GM23338 (cell line): ENCODE results near the gene FUT8. TPM values are rescaled to one million over a fixed set of nuclear protein-coding genes. Genes with fewer than 3 reads are reported as not detected.

Experiments used
- ATAC-seq: fragments of 200-7000 bp; cut with Tn5 transposase; 3 replicates; pipeline ENCODE4 v1.9.1; 2020
- DNase-seq: peaks from one replicate; pipeline ENCODE4 v3.0.0-alpha.2; 2015; ENCODE audit warnings: low spot score
- H2AFZ ChIP-seq: fragments of 200-600 bp; sonication (generic); 2 replicates; pipeline ENCODE4 v1.8.0; 2016; ENCODE audit warnings: antibody characterized with exemption, mild to moderate bottlenecking, moderate library complexity
- H3F3A ChIP-seq: fragments of 200-600 bp; sonication (generic); replicated peaks from 2 replicates; pipeline ENCODE4 v1.8.0; 2017; ENCODE audit warnings: antibody characterized with exemption, mixed run types, low read depth
- H3K27ac ChIP-seq: fragments of 200-600 bp; sonication (generic); 2 replicates; pipeline ENCODE4 v1.6.1; 2016; ENCODE audit warnings: low read depth
- H3K27me3 ChIP-seq: fragments of 200-600 bp; sonication (generic); 2 replicates; pipeline ENCODE4 v1.8.0; 2016; ENCODE audit warnings: mild to moderate bottlenecking, mixed run types, moderate library complexity; ENCODE audit not compliant: insufficient read depth
- H3K36me3 ChIP-seq: fragments of 200-600 bp; sonication (generic); 2 replicates; pipeline ENCODE4 v1.8.0; 2016; ENCODE audit warnings: mild to moderate bottlenecking; ENCODE audit not compliant: insufficient read depth
- H3K4me1 ChIP-seq: fragments of 200-600 bp; sonication (generic); 2 replicates; pipeline ENCODE4 v1.8.0; 2016; ENCODE audit warnings: mild to moderate bottlenecking, moderate library complexity; ENCODE audit not compliant: insufficient read depth
- H3K4me2 ChIP-seq: fragments of 200-600 bp; sonication (generic); 2 replicates; pipeline ENCODE4 v1.7.1; 2017; ENCODE audit warnings: mixed run types
- H3K4me3 ChIP-seq: fragments of 200-600 bp; sonication (generic); 2 replicates; pipeline ENCODE4 v1.6.1; 2016; ENCODE audit warnings: mixed run types
- H3K79me2 ChIP-seq: fragments of 200-600 bp; sonication (generic); replicated peaks from 2 replicates; pipeline ENCODE4 v1.8.0; 2017; ENCODE audit warnings: mild to moderate bottlenecking; ENCODE audit not compliant: insufficient read depth
- H3K9me2 ChIP-seq: fragments of 200-600 bp; sonication (generic); 2 replicates; pipeline ENCODE4 v1.8.0; 2017; ENCODE audit not compliant: insufficient read depth
- H4K20me1 ChIP-seq: fragments of 200-600 bp; sonication (generic); replicated peaks from 2 replicates; pipeline ENCODE4 v1.8.0; 2017; ENCODE audit warnings: mild to moderate bottlenecking; ENCODE audit not compliant: insufficient read depth
- H3K27ac Mint-ChIP-seq: 2 replicates; pipeline ENCODE4 v1.8.0; 2020; ENCODE audit warnings: inconsistent platforms, mild to moderate bottlenecking, moderate library complexity, mixed read lengths
- H3K27me3 Mint-ChIP-seq: 3 replicates; pipeline ENCODE4 v1.8.0; 2022; ENCODE audit warnings: low read depth, mild to moderate bottlenecking, moderate library complexity, mixed read lengths, inconsistent platforms; ENCODE audit not compliant: insufficient read depth, poor library complexity
- H3K36me3 Mint-ChIP-seq: 3 replicates; pipeline ENCODE4 v1.8.0; 2021; ENCODE audit warnings: low read depth, mild to moderate bottlenecking, inconsistent platforms, moderate library complexity, mixed read lengths
- H3K4me1 Mint-ChIP-seq: 3 replicates; pipeline ENCODE4 v1.8.0; 2020; ENCODE audit warnings: mild to moderate bottlenecking, inconsistent platforms, mixed read lengths
- H3K4me3 Mint-ChIP-seq: 3 replicates; pipeline ENCODE4 v1.8.0; 2021; ENCODE audit warnings: moderate library complexity, mild to moderate bottlenecking, inconsistent platforms, mixed read lengths
- H3K9me3 Mint-ChIP-seq: 3 replicates; pipeline ENCODE4 v1.8.0; 2020; ENCODE audit warnings: moderate library complexity, mild to moderate bottlenecking, inconsistent platforms, mixed read lengths
- polyA plus RNA-seq: library from polyadenylated mRNA; unstranded; fragments of >200 nt; fragmentation: Nextera tagmentation; extraction: Ambion mirVana; gene quantifications from 2 replicates; pipeline ENCODE4 v1.2.1, GENCODE V29; 2016
- total RNA-seq: library from RNA; depleted of rRNA; stranded (reverse); fragments of >200 nt; shearing (Covaris generic); gene quantifications from 2 replicates; pipeline ENCODE4 v1.2.3, GENCODE V29; 2014
- TF ChIP-seq, protein P1 (sequence below): fragments of 250-450 bp; sonication (Bioruptor Pico); IDR thresholded peaks from 2 replicates; pipeline ENCODE4 v1.5.0; 2020; ENCODE audit warnings: mild to moderate bottlenecking, moderate library complexity
- TF ChIP-seq, protein P2 (sequence below), 2 experiments: fragments of 200-600 bp in 1 of 2; sonication (generic) in 1 of 2; conservative IDR thresholded peaks; 2 replicates each; pipeline versions ENCODE4 v1.5.1 to v1.6.1; 2016 to 2017; ENCODE audit warnings: antibody characterized with exemption in 2 of 2, low read depth in 2 of 2, mild to moderate bottlenecking in 2 of 2, moderate library complexity in 1 of 2
- TF ChIP-seq, protein P3 (sequence below): IDR thresholded peaks from one replicate; pipeline ENCODE4 v1.6.1; 2018; ENCODE audit warnings: antibody characterized with exemption; ENCODE audit not compliant: unreplicated experiment

FUT8 gene
- total and polyA plus RNA-seq, 2 experiments from 2014 or later, result 8.2 to 23.2 TPM

DNA sequence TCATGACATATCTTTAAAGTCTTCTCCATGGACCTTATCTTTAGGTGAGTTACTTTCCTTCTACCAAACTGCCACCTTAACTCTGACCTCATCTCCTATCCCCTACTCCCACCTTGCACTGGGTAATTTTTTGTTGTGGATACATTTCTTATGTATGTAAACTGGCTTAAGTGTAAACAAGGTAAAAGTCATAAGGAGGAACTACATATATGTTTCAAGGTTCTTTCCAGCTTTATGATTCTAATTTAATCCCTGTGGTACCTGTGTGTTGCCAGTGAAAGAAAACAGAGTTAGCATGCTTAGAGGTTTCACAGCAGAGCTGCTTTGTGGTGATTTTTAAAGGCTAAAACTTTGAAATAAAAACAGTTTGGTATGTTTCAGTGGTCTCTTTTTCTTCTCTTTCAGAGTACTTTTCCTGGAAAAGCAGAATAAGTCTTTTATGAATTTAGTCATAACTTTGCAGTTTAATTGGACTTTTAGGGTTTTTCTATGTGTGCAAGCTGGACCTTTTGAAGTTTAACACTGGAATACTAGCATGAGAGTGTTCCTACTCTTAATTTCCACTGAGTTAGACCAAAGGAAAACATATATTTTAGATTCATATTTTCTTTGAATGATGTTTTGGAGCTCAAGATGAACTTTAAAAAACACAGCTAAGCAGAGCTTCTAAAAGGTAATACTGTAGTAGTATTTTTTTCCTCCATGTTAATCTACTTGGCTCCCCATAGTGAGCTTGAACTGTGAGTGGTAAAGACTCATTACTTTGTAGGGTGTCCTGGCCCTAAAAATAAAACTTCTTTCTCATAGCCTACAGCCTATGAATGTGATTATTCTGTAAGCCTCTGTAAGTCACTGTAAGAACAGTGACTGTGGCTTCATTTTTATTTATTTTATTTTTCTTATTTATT is 105.4 kb downstream of the FUT8 start (continued):
- TF ChIP-seq, protein P1, sequence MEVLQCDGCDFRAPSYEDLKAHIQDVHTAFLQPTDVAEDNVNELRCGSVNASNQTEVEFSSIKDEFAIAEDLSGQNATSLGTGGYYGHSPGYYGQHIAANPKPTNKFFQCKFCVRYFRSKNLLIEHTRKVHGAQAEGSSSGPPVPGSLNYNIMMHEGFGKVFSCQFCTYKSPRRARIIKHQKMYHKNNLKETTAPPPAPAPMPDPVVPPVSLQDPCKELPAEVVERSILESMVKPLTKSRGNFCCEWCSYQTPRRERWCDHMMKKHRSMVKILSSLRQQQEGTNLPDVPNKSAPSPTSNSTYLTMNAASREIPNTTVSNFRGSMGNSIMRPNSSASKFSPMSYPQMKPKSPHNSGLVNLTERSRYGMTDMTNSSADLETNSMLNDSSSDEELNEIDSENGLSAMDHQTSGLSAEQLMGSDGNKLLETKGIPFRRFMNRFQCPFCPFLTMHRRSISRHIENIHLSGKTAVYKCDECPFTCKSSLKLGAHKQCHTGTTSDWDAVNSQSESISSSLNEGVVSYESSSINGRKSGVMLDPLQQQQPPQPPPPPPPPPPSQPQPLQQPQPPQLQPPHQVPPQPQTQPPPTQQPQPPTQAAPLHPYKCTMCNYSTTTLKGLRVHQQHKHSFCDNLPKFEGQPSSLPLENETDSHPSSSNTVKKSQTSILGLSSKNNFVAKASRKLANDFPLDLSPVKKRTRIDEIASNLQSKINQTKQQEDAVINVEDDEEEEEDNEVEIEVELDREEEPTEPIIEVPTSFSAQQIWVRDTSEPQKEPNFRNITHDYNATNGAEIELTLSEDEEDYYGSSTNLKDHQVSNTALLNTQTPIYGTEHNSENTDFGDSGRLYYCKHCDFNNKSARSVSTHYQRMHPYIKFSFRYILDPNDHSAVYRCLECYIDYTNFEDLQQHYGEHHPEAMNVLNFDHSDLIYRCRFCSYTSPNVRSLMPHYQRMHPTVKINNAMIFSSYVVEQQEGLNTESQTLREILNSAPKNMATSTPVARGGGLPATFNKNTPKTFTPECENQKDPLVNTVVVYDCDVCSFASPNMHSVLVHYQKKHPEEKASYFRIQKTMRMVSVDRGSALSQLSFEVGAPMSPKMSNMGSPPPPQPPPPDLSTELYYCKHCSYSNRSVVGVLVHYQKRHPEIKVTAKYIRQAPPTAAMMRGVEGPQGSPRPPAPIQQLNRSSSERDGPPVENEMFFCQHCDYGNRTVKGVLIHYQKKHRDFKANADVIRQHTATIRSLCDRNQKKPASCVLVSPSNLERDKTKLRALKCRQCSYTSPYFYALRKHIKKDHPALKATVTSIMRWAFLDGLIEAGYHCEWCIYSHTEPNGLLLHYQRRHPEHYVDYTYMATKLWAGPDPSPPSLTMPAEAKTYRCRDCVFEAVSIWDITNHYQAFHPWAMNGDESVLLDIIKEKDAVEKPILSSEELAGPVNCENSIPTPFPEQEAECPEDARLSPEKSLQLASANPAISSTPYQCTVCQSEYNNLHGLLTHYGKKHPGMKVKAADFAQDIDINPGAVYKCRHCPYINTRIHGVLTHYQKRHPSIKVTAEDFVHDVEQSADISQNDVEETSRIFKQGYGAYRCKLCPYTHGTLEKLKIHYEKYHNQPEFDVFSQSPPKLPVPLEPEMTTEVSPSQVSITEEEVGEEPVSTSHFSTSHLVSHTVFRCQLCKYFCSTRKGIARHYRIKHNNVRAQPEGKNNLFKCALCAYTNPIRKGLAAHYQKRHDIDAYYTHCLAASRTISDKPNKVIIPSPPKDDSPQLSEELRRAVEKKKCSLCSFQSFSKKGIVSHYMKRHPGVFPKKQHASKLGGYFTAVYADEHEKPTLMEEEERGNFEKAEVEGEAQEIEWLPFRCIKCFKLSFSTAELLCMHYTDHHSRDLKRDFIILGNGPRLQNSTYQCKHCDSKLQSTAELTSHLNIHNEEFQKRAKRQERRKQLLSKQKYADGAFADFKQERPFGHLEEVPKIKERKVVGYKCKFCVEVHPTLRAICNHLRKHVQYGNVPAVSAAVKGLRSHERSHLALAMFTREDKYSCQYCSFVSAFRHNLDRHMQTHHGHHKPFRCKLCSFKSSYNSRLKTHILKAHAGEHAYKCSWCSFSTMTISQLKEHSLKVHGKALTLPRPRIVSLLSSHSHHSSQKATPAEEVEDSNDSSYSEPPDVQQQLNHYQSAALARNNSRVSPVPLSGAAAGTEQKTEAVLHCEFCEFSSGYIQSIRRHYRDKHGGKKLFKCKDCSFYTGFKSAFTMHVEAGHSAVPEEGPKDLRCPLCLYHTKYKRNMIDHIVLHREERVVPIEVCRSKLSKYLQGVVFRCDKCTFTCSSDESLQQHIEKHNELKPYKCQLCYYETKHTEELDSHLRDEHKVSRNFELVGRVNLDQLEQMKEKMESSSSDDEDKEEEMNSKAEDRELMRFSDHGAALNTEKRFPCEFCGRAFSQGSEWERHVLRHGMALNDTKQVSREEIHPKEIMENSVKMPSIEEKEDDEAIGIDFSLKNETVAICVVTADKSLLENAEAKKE (CRISPR knock-in tag), result no peak

DNA sequence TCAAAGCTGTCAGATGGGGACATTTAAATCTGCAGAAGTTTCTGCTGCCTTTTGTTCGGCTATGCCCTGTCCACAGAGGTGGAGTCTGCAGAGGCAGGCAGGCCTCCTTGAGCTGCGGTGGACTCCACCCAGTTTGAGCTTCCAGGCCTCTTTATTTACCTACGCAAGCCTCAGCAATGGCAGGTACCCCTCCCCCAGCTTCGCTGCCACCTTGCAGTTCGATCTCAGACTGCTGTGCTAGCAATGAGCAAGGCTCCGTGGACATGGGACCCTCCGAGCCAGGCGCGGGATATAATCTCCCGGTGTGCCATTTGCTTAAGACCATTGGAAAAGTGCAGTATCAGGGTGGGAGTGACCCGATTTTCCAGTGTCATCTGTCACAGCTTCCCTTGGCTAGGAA is 115.5 kb downstream of the FUT8 start:
- H3K27ac Mint-ChIP-seq, result no peak overlapping the region
- Histone ChIP-seq H3K79me2 (peaks cover 4% of the 10 kb centered on the region), H3K27me3 (no peaks in the 10 kb centered on the region), H3K9me2 (no peaks in the 10 kb centered on the region), H4K20me1 (no peaks in the 10 kb centered on the region), H3K4me2 (no peak overlapping the region), H2AFZ (no peak overlapping the region), H3K4me1 (no peaks in the 10 kb centered on the region), H3K27ac (no peak overlapping the region), H3K36me3 (no peaks in the 10 kb centered on the region), H3K4me3 (no peak overlapping the region), H3F3A (no peaks in the 10 kb centered on the region)
- H3K36me3 Mint-ChIP-seq, result peaks cover 44% of the 10 kb centered on the region
- H3K4me3 Mint-ChIP-seq, result no peak overlapping the region
- ATAC-seq, result no peak
- no peaks in the 10 kb centered on the region; the same call in 2 of the 3 replicates for H3K4me1 Mint-ChIP-seq
- H3K9me3 Mint-ChIP-seq, result peaks cover 53% of the 10 kb centered on the region
- TF ChIP-seq, protein P2, sequence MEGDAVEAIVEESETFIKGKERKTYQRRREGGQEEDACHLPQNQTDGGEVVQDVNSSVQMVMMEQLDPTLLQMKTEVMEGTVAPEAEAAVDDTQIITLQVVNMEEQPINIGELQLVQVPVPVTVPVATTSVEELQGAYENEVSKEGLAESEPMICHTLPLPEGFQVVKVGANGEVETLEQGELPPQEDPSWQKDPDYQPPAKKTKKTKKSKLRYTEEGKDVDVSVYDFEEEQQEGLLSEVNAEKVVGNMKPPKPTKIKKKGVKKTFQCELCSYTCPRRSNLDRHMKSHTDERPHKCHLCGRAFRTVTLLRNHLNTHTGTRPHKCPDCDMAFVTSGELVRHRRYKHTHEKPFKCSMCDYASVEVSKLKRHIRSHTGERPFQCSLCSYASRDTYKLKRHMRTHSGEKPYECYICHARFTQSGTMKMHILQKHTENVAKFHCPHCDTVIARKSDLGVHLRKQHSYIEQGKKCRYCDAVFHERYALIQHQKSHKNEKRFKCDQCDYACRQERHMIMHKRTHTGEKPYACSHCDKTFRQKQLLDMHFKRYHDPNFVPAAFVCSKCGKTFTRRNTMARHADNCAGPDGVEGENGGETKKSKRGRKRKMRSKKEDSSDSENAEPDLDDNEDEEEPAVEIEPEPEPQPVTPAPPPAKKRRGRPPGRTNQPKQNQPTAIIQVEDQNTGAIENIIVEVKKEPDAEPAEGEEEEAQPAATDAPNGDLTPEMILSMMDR (conservative IDR thresholded peaks at IDR 0.05; ENCODE audit: low read depth in 2 of 2), result no peak
- TF ChIP-seq, protein P3, sequence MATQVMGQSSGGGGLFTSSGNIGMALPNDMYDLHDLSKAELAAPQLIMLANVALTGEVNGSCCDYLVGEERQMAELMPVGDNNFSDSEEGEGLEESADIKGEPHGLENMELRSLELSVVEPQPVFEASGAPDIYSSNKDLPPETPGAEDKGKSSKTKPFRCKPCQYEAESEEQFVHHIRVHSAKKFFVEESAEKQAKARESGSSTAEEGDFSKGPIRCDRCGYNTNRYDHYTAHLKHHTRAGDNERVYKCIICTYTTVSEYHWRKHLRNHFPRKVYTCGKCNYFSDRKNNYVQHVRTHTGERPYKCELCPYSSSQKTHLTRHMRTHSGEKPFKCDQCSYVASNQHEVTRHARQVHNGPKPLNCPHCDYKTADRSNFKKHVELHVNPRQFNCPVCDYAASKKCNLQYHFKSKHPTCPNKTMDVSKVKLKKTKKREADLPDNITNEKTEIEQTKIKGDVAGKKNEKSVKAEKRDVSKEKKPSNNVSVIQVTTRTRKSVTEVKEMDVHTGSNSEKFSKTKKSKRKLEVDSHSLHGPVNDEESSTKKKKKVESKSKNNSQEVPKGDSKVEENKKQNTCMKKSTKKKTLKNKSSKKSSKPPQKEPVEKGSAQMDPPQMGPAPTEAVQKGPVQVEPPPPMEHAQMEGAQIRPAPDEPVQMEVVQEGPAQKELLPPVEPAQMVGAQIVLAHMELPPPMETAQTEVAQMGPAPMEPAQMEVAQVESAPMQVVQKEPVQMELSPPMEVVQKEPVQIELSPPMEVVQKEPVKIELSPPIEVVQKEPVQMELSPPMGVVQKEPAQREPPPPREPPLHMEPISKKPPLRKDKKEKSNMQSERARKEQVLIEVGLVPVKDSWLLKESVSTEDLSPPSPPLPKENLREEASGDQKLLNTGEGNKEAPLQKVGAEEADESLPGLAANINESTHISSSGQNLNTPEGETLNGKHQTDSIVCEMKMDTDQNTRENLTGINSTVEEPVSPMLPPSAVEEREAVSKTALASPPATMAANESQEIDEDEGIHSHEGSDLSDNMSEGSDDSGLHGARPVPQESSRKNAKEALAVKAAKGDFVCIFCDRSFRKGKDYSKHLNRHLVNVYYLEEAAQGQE, result no peak
- no peak for DNase-seq
- no peaks in the 10 kb centered on the region for H3K27me3 Mint-ChIP-seq
